Parathyroid adenoma (tissue), 2 donors: ENCODE results near the gene NPRL2.

Experiments
- H2AFZ ChIP-seq: fragments of 300-600 bp; sonication (generic); one replicate; pipeline ENCODE4 v1.7.0; 2017; ENCODE audit warnings: antibody characterized with exemption, mild to moderate bottlenecking
- H3K27ac ChIP-seq: fragments of 300-600 bp; sonication (generic); one replicate; pipeline ENCODE4 v1.7.0; 2017
- H3K27me3 ChIP-seq: fragments of 300-600 bp; sonication (generic); one replicate; pipeline ENCODE4 v1.7.0; 2017; ENCODE audit warnings: low read length; ENCODE audit not compliant: control insufficient read depth, insufficient read depth
- H3K36me3 ChIP-seq: fragments of 300-600 bp; sonication (generic); one replicate; pipeline ENCODE4 v1.7.0; 2017; ENCODE audit warnings: low read length; ENCODE audit not compliant: control insufficient read depth, insufficient read depth
- H3K4me1 ChIP-seq: fragments of 300-600 bp; sonication (generic); one replicate; pipeline ENCODE4 v1.7.0; 2017; ENCODE audit warnings: control low read depth
- H3K4me2 ChIP-seq: fragments of 300-600 bp; sonication (generic); one replicate; pipeline ENCODE4 v1.7.0; 2017; ENCODE audit warnings: low read length
- H3K4me3 ChIP-seq: fragments of 300-600 bp; sonication (generic); one replicate; pipeline ENCODE4 v1.7.0; 2017; ENCODE audit warnings: low read depth, low read length
- H3K79me2 ChIP-seq: fragments of 300-600 bp; sonication (generic); one replicate; pipeline ENCODE4 v1.7.0; 2017; ENCODE audit warnings: control low read depth
- H3K9ac ChIP-seq: fragments of 300-600 bp; sonication (generic); one replicate; pipeline ENCODE4 v1.7.0; 2017; ENCODE audit warnings: mild to moderate bottlenecking
- H3K9me3 ChIP-seq: fragments of 300-600 bp; sonication (generic); one replicate; pipeline ENCODE4 v1.7.0; 2017; ENCODE audit warnings: low read length; ENCODE audit not compliant: control insufficient read depth
- CTCF ChIP-seq: fragments of 300-600 bp; sonication (generic); IDR thresholded peaks from one replicate; pipeline ENCODE4 v1.7.0; 2017; ENCODE audit warnings: antibody characterized with exemption, mild to moderate bottlenecking
- donor health status: primary hyperparathyroidism.

NPRL2 gene

GRCh38 chr3:50370594-50370993 is 20.0 kb upstream of the NPRL2 start:
- Histone ChIP-seq H3K27me3 (no peaks in the 10 kb centered on the region), H3K4me1 (peaks cover 3% of the 10 kb centered on the region), H3K79me2 (no peaks in the 10 kb centered on the region), H3K4me2 (no peak overlapping the region), H3K36me3 (no peaks in the 10 kb centered on the region), H3K27ac (no peak overlapping the region), H3K9me3 (no peaks in the 10 kb centered on the region), H2AFZ (no peak overlapping the region), H3K4me3 (no peak overlapping the region), H3K9ac (no peak overlapping the region)
- no peak for TF ChIP-seq CTCF

- Histone ChIP-seq H3K4me2 (no peak overlapping the region), H3K79me2 (no peaks in the 10 kb centered on the region), H3K36me3 (no peaks in the 10 kb centered on the region), H3K4me1 (peaks cover 6% of the 10 kb centered on the region), H3K4me3 (no peak overlapping the region), H3K9me3 (no peaks in the 10 kb centered on the region), H3K27ac (no peak overlapping the region), H3K27me3 (no peaks in the 10 kb centered on the region), H3K9ac (no peak overlapping the region), H2AFZ (no peak overlapping the region)
- no peak for TF ChIP-seq CTCF
Observed at GRCh38 chr3:50369012-50369670, 18.6 kb upstream of the NPRL2 start.

GRCh38 chr3:50365842-50366220 is 15.3 kb upstream of the NPRL2 start:
- no peaks in the 10 kb centered on the region for H3K27me3 ChIP-seq
- no peak overlapping the region for H3K9ac ChIP-seq
- H3K4me1 ChIP-seq = peaks cover 6% of the 10 kb centered on the region
- TF ChIP-seq CTCF = no peak
- H3K4me3 ChIP-seq = no peak overlapping the region
- H3K4me2 ChIP-seq = peak overlapping the region; percentile 89
- no peaks in the 10 kb centered on the region for H3K36me3 ChIP-seq
- peak overlapping the region; percentile 71 for H3K27ac ChIP-seq
- peak overlapping the region; percentile 94 for H2AFZ ChIP-seq
- H3K79me2 ChIP-seq = no peaks in the 10 kb centered on the region
- H3K9me3 ChIP-seq = no peaks in the 10 kb centered on the region

GRCh38 chr3:50365080-50365841 is 14.7 kb upstream of the NPRL2 start:
- peak overlapping the region; percentile 71 for H3K27ac ChIP-seq
- peak overlapping the region; percentile 56 for H3K4me3 ChIP-seq
- H3K9ac ChIP-seq = no peak overlapping the region

More at GRCh38 chr3:50365080-50365841, 14.7 kb upstream of the NPRL2 start:
- Histone ChIP-seq H3K79me2 (no peaks in the 10 kb centered on the region), H2AFZ (peak overlapping the region; percentile 94), H3K4me1 (peaks cover 6% of the 10 kb centered on the region), H3K4me2 (peak overlapping the region; percentile 89), H3K36me3 (no peaks in the 10 kb centered on the region), H3K9me3 (no peaks in the 10 kb centered on the region), H3K27me3 (no peaks in the 10 kb centered on the region)
- peak; percentile 9 for TF ChIP-seq CTCF
